IgD-negative memory B cell (primary cell): Measurements from ENCODE around the gene SWT1. TPM values are rescaled to one million over a fixed set of nuclear protein-coding genes. Genes with fewer than 3 reads are reported as not detected.
"Not testable (repeated sequence)": the region's sequence is repeated elsewhere in the genome, so short reads cannot be mapped to it uniquely, and the experiment has no call there.

ENCODE experiments used
- H3K27ac Mint-ChIP-seq, 3 donors: one replicate each; pipeline ENCODE4 v1.8.0; 2020 to 2022; ENCODE audit warnings: mild to moderate bottlenecking in 3 of 3, mixed read lengths in 3 of 3, moderate library complexity in 1 of 3
- H3K27me3 Mint-ChIP-seq: one replicate; pipeline ENCODE4 v1.8.0; 2021; ENCODE audit warnings: mixed read lengths
- H3K36me3 Mint-ChIP-seq: one replicate; pipeline ENCODE4 v1.8.0; 2020; ENCODE audit warnings: mild to moderate bottlenecking, mixed read lengths
- H3K4me1 Mint-ChIP-seq, 3 donors: one replicate each; pipeline ENCODE4 v1.8.0; 2020 to 2022; ENCODE audit warnings: mixed read lengths in 3 of 3, mild to moderate bottlenecking in 1 of 3
- H3K4me3 Mint-ChIP-seq, 4 donors: one replicate each; pipeline ENCODE4 v1.8.0; 2020 to 2022; ENCODE audit warnings: mild to moderate bottlenecking in 4 of 4, mixed read lengths in 4 of 4, moderate library complexity in 3 of 4
- H3K9me3 Mint-ChIP-seq, 3 donors: one replicate each; pipeline ENCODE4 v1.8.0; 2020 to 2021; ENCODE audit warnings: mixed read lengths in 3 of 3, mild to moderate bottlenecking in 1 of 3
- polyA plus RNA-seq: library from polyadenylated mRNA; unstranded; fragments of 300-500 nt; fragmentation: Illumina TruSeq; gene quantifications from one replicate; pipeline ENCODE4 v1.2.3, GENCODE V29; 2021

SWT1 gene
- polyA plus RNA-seq, 1 donor from 2014 or later = 2.5 TPM

DNA sequence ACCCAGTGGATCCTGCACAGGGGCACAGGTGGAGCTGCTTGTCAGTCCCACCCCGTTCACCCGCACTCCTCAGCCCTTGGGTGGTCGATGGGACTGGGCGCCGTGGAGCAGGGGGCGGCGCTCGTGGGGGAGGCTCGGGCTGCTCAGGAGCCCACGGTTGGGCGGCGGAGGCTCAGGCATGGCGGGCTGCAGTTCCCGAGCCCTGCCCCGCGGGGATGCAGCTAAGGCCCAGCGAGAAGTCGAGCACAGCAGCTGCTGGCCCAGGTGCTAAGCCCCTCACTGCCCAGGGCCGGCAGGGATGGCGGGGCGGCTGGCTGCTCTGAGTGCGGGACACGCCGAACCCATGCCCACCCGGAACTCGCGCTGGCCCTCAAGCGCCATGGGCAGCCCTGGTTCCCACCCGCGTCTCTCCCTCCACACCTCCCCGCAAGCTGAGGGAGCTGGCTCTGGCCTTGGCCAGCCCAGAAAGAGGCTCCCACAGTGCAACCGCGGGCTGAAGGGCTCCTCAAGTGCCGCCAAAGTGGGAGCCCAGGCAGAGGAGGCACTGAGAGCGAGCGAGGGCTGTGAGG is 164.8 kb downstream of the SWT1 start:
- H3K4me3 Mint-ChIP-seq = peak overlapping the region in 1 of 4 donors; percentile 37
- H3K36me3 Mint-ChIP-seq, H3K4me1 Mint-ChIP-seq, H3K27me3 Mint-ChIP-seq, H3K9me3 Mint-ChIP-seq, H3K27ac Mint-ChIP-seq: not testable (repeated sequence)

DNA sequence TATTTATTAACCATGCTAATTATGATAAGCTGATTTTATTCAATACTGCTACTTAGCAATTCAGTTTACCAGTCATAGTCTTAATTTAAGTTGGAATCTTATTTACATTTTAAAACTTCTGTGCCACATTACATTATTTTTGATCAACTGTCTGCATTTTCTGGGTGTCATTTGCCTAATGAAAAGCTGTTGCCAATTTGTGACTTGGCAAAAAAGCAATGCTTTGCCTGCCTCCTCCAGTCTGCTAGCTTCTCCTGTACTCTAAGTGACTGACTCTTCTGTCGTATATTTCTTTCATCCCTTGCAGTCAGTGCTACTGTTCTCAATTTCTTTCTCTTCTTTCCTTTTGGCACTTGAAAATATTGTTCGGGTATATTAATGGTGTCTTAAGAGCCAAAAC is 165.7 kb downstream of the SWT1 start:
- Mint-ChIP-seq H3K27me3 (no peaks in the 10 kb centered on the region), H3K4me1 (peaks cover 4 to 7% (median 5%) of the 10 kb centered on the region in 3 donors), H3K36me3 (no peaks in the 10 kb centered on the region), H3K27ac (no peak overlapping the region), H3K4me3 (no peak overlapping the region), H3K9me3 (peaks cover 0 to 3% (median 2%) of the 10 kb centered on the region in 3 donors)

- no peaks in the 10 kb centered on the region for H3K4me1 Mint-ChIP-seq
- no peaks in the 10 kb centered on the region for H3K27me3 Mint-ChIP-seq
- no peak overlapping the region for H3K4me3 Mint-ChIP-seq
- no peaks in the 10 kb centered on the region for H3K36me3 Mint-ChIP-seq
- H3K27ac Mint-ChIP-seq = no peak overlapping the region
- H3K9me3 Mint-ChIP-seq = peaks cover 0 to 4% (median 2%) of the 10 kb centered on the region in 3 donors
Measured at GRCh38 chr1:185324118-185324517, 167.2 kb downstream of the SWT1 start.

- H3K9me3 Mint-ChIP-seq = peaks cover 0 to 4% (median 2%) of the 10 kb centered on the region in 3 donors
- no peaks in the 10 kb centered on the region for H3K36me3 Mint-ChIP-seq
- no peak overlapping the region for H3K4me3 Mint-ChIP-seq
- H3K27me3 Mint-ChIP-seq = no peaks in the 10 kb centered on the region
- no peaks in the 10 kb centered on the region for H3K4me1 Mint-ChIP-seq
- H3K27ac Mint-ChIP-seq = no peak overlapping the region
Measured at GRCh38 chr1:185325413-185325812, 168.4 kb downstream of the SWT1 start.

DNA sequence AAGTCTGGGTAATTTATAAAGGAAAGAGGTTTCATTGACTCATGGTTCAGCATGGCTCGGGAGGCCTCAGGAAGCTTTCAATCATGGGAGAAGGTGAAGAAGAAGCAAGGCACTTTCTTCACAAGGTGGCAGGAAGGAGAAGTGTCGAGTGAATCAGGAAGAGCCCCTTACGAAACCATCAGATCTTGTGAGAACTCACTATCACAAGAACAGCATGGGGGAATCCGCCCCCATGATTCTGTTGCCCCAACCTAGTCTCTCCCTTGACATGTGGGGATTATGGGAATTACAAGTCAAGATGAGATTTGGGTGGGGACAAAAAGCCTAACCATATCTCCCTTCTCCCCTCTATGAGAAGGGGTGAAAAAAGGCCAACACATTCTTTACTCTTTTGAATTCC is 171.3 kb downstream of the SWT1 start:
- H3K36me3 Mint-ChIP-seq = no peaks in the 10 kb centered on the region
- H3K4me3 Mint-ChIP-seq = no peak overlapping the region
- H3K9me3 Mint-ChIP-seq = peaks cover 0 to 2% (median 0%) of the 10 kb centered on the region in 3 donors
- H3K27me3 Mint-ChIP-seq = no peaks in the 10 kb centered on the region
- H3K27ac Mint-ChIP-seq = no peak overlapping the region
- H3K4me1 Mint-ChIP-seq = no peaks in the 10 kb centered on the region

DNA sequence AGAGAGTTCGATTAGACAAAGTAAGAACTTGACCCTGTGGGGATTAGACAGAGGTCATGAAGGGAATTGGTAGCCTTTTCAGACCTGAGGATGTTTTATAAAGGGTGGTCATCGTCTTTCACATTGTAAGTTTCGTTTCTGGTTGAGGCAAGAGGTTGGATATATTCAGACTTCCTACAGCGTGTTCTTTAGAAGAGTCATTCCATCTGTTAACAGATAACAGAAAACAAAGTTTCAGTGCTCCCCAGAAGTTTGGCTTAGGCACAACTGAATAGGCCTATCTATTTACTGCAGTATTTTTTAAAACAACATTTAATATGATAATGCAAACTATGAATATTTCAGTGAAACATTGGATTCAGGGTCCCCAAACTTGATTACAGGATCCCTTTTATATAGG is 177.2 kb downstream of the SWT1 start:
- Mint-ChIP-seq H3K27me3 (no peaks in the 10 kb centered on the region), H3K4me1 (peaks cover 7 to 13% (median 10%) of the 10 kb centered on the region in 3 donors), H3K9me3 (no peaks in the 10 kb centered on the region), H3K27ac (no peak overlapping the region), H3K4me3 (no peak overlapping the region), H3K36me3 (peaks cover 1% of the 10 kb centered on the region)

- Mint-ChIP-seq H3K9me3 (no peaks in the 10 kb centered on the region), H3K36me3 (peaks cover 1% of the 10 kb centered on the region), H3K4me1 (peaks cover 16 to 29% (median 20%) of the 10 kb centered on the region in 3 donors), H3K27me3 (no peaks in the 10 kb centered on the region), H3K27ac (no peak overlapping the region), H3K4me3 (peak overlapping the region in 1 of 4 donors; percentile 4)
Measured at GRCh38 chr1:185337246-185337645, 180.3 kb downstream of the SWT1 start.

- peaks cover 1% of the 10 kb centered on the region for H3K36me3 Mint-ChIP-seq
- H3K9me3 Mint-ChIP-seq = no peaks in the 10 kb centered on the region
- H3K4me3 Mint-ChIP-seq = peak overlapping the region in 3 of 4 donors; percentile 45 to 91 (median 69)
- no peaks in the 10 kb centered on the region for H3K27me3 Mint-ChIP-seq
- peak overlapping the region; percentile 7 to 87 (median 82) for H3K27ac Mint-ChIP-seq
- peaks cover 16 to 29% (median 20%) of the 10 kb centered on the region in 3 donors for H3K4me1 Mint-ChIP-seq
Measured at GRCh38 chr1:185338719-185339622, 182.0 kb downstream of the SWT1 start.

DNA sequence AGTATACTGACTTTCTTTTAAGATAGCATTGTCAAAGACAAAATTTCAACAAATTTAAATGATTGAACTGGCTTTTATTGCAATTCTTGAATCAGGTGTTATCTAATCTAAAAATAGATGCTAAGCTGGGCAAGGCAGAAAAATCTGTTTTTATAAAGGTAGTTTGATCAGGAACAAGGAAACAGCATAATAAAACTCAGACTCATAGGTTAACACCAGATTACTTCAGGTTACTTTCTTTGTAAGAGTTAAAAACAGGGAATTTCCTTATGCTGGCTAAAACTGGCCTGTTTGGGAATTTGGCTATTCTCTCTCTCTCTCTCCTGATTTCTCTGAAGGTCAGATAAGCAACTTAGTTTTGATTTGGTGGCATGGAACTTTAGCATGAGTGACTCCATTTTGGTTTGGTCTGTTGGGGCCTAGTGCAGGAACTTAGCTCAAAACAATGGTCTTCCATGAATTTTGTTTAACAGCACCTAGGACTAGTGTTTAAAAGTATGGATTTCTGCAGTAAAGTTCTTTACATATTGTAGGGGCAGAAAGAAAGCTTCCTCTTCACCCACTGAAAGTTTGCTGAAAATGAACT is 184.3 kb downstream of the SWT1 start:
- no peak overlapping the region for H3K27ac Mint-ChIP-seq
- peaks cover 25 to 42% (median 28%) of the 10 kb centered on the region in 3 donors for H3K4me1 Mint-ChIP-seq
- H3K36me3 Mint-ChIP-seq = peaks cover 3% of the 10 kb centered on the region
- H3K27me3 Mint-ChIP-seq = no peaks in the 10 kb centered on the region
- no peaks in the 10 kb centered on the region for H3K9me3 Mint-ChIP-seq
- no peak overlapping the region for H3K4me3 Mint-ChIP-seq

Other genes starting within 250 kb of the SWT1 start
- 8.7 TPM for gene NIBAN1, start 182.7 kb upstream of the SWT1 start, polyA plus RNA-seq
- 28.3 TPM for gene RNF2, start 111.6 kb upstream of the SWT1 start, polyA plus RNA-seq
- gene TRMT1L, start 214 bp upstream of the SWT1 start, polyA plus RNA-seq = 22.5 TPM
- 35.4 TPM for gene IVNS1ABP, start 160.1 kb downstream of the SWT1 start, polyA plus RNA-seq